ENCODE results near the gene KCNK6.

DNA sequence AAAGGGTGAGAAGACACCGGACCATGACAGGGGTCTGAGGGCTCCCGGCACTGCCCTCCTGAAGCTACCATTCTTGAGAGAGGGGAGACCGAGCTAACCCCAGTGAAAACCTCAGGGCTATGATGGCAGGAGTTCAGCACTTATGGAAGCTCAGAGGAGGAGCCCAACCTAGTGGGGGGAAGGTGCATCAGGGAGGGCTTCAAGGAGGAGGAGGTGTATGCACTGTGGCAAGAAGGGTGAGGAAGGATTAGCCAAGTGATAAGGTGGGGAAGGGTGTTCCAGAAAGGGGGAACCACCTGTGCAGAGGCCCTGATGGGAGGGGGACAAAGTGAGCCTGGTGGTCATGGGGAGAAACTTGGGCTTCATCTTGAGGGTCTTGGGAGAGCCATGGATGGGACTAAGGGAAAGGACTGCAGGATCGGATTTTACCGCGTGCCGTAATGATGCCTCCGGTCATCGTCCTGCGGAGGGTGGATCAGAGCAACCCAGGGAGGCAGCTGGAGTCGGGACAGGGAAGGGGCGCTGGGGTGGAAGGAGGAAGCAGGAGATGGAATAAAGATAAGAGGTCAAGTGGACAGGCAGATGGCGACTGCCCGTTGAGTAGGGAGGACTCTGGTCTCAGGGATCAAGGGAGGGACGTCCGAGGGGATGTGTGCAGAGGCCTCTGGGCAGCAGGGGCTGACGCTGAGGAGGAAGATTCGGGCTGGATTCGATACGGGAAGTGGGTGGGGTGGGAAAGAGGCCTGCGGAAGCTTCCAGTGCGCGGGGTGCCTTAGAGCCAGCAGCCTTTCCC lies 41.4 kb downstream of the KCNK6 start:
- no peak for TF ChIP-seq CTCF (optimal IDR thresholded peaks at IDR 0.05 in 1 of 3, IDR thresholded peaks at IDR 0.05 in 1 of 3, conservative IDR thresholded peaks at IDR 0.05 in 1 of 3; ENCODE audit: extremely low read depth in 1 of 3, insufficient read depth in 2 of 3, low read length in 3 of 3)
- TF ChIP-seq EZH2 (IDR thresholded peaks at IDR 0.05; ENCODE audit: low read length): no peak
